T-helper 2 cell treated with Interferon-gamma antibody and Interleukin-4, amounts not matched to agents 100 ng/mL and 5 ng/mL, for 36 hours (primary cell): ENCODE results near the gene INPPL1. TPM values are rescaled to one million over a fixed set of nuclear protein-coding genes. Genes with fewer than 3 reads are reported as not detected.
"Not testable (repeated sequence)": the region's sequence is repeated elsewhere in the genome, so short reads cannot be mapped to it uniquely, and the experiment has no call there.

Source experiments
- intact Hi-C: fragments of 100-400 bp; cut with micrococcal nuclease; formaldehyde crosslinking; loops from one replicate; pipeline ENCODE4 v1.15.1; 2023
- total RNA-seq: library from RNA; stranded (reverse); gene quantifications from 2 replicates; pipeline ENCODE4 v1.2.3, GENCODE V29; 2022

The INPPL1 gene, protein sequence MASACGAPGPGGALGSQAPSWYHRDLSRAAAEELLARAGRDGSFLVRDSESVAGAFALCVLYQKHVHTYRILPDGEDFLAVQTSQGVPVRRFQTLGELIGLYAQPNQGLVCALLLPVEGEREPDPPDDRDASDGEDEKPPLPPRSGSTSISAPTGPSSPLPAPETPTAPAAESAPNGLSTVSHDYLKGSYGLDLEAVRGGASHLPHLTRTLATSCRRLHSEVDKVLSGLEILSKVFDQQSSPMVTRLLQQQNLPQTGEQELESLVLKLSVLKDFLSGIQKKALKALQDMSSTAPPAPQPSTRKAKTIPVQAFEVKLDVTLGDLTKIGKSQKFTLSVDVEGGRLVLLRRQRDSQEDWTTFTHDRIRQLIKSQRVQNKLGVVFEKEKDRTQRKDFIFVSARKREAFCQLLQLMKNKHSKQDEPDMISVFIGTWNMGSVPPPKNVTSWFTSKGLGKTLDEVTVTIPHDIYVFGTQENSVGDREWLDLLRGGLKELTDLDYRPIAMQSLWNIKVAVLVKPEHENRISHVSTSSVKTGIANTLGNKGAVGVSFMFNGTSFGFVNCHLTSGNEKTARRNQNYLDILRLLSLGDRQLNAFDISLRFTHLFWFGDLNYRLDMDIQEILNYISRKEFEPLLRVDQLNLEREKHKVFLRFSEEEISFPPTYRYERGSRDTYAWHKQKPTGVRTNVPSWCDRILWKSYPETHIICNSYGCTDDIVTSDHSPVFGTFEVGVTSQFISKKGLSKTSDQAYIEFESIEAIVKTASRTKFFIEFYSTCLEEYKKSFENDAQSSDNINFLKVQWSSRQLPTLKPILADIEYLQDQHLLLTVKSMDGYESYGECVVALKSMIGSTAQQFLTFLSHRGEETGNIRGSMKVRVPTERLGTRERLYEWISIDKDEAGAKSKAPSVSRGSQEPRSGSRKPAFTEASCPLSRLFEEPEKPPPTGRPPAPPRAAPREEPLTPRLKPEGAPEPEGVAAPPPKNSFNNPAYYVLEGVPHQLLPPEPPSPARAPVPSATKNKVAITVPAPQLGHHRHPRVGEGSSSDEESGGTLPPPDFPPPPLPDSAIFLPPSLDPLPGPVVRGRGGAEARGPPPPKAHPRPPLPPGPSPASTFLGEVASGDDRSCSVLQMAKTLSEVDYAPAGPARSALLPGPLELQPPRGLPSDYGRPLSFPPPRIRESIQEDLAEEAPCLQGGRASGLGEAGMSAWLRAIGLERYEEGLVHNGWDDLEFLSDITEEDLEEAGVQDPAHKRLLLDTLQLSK
- total RNA-seq: 126 TPM in 2 replicates

DNA sequence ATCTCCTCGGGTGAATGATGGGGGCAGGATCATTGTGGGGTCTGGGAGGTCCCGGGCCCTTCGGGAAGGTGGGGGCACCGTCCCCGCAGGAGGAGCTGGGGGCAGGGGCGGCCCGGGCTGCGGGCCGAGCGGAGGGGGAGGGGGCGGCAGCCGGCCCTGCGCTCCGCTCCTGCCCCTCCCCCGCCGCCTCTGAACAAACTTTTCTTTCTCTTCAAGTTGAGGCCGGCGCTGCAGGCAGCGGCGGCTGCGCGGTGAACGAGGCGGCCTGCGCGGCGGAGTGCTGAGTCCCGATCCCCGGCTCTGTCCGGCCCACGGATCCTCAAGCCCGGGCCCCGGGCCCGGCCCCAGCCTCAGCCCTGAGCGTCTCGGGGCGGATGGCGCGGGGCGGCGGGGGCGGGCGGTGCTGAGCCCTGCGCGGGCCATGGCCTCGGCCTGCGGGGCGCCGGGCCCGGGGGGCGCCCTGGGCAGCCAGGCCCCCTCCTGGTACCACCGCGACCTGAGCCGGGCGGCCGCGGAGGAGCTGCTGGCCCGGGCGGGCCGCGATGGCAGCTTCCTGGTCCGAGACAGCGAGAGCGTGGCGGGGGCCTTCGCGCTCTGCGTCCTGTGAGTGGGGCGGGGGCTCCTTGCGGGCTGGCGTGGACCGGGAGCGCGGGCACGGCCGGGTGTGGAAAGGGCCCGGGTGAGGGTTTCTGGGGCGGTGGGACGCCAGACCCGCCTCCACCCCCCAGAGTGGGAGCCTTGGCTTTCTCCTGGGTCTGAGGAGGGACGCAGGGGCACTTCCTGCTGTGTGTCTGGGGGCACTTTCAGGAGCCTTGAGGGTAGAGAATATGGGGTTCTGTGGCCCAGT lies at the start of gene INPPL1:
TSS of gene INPPL1 (plus strand) at position 204 of the 847 bp plus-strand sequence. CDS start at position 422, 218 bp downstream.
- intact Hi-C loops: loop anchor here (2.0 to 5.0 kb wide), 3 partner anchors 42 to 568 kb away; partner anchors contain the start of gene STARD10

DNA sequence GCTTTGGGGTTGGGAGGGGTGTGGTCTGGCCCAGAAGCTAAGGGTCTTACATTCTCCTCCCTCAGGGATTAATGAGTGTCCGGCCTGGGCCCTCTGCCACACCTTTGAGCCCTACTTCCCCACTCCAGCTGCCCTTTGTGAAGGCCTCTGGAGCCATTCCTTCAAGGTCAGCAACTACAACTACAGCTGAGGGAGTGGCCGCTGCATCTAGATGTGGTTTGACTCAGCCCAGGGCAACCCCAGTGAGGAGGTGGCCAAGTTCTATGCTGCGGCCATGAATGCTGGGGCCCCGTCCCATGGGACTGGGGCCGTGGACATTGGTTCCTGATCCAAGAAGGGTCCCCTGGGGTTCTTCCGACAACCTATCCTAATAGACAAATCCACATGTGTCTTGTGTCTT lies 46.9 kb upstream of the INPPL1 start:
- intact Hi-C loops: no loop called here

DNA sequence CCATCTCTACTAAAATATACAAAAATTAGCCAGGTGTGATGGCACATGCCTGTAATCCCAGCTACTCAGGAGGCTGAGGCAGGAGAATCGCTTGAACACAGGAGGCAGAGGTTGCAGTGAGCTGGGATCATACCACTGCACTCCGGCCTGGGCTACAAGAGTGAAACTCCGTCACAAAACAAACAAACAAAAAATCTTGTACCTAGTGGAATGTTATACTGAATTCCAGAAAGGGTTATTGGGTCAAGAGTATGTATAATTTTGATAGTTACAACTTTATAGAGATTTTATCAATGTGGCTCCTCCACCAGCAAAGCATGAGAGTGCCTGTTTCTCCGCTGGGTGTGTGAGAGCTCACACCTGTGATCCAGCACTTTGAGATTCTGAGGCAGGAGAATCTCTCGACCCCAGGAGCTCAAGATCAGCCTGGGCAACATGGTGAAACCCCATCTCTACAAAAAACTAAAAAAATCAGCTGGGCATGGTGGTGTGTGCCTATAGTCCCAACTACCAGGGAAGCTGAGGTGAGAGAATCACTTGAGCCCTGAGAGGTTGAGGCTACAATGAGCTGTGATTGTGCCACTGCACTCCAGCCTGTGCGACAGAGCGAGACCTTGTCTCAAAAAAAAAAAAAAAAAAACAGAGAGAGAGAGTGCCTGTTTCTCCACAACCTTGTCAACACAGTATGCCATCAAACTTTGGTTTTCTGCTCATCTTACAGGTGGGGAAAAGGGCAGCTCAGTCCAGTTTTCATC lies 45.3 kb upstream of the INPPL1 start:
- intact Hi-C loops: no loop called here

DNA sequence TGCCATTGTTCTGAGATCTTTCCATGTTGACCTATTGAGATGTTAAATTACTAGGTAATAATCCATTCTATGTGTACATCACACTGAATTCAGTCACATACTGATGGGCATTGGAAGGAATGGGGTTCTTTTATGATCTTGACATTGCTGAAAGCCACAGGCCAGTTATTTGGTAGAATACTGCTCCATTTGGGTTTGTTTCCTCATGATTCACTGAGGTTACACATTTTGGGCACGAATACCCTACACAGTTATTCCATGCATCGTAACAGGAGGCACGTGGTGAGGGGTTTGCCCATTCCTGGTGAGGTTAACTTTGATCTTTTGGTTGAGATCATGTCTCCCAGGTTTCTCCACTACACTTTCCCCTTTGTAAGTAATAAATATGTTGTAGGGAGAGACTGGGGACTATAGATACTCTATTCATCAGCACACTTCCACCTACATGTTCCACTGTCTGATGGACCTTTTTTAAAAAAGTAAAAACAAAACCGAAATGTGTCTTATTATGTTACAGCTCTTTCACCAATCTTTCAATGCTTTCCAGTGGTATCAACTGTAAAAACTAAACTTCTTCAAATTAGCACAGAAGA lies 44.7 kb upstream of the INPPL1 start:
- intact Hi-C loops: loop anchor here (5.0 kb wide), 3 partner anchors 38 to 203 kb away; partner anchors contain the start of gene INPPL1

DNA sequence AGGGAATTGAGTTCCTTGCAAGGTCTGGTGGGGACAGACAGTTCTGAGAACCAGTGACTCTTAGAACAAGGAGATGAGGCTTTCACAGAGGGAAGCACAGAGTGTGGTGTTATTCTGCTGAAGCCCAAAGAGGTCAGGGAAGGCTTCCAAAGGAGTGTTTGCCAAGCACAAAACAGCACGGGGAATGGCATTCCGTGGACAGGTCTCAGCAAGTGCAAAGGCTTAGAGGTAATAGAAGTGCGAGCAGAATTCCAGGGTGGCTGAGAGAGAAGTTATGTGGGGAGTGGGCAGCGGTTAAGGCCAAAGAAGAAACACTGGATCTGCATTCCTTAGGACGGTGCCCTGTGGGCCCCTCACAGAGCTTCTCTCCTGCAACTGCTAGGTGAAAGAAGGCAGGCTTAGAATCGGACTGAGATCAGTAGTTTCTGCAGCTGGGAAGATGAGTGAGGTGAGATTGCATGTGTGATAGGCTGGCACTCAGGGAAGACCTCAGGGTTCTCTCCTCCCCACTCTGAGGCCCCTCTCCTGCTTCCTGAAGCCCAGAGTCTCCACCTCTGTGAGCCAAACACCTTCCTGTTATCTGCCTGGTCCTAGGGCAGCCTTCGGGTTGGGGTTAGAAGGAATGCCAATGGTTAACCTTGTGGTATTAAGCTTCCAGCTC lies 43.5 kb upstream of the INPPL1 start:
- intact Hi-C loops: loop anchor here (5.0 kb wide), 3 partner anchors 39 to 204 kb away; partner anchors contain the start of gene INPPL1

DNA sequence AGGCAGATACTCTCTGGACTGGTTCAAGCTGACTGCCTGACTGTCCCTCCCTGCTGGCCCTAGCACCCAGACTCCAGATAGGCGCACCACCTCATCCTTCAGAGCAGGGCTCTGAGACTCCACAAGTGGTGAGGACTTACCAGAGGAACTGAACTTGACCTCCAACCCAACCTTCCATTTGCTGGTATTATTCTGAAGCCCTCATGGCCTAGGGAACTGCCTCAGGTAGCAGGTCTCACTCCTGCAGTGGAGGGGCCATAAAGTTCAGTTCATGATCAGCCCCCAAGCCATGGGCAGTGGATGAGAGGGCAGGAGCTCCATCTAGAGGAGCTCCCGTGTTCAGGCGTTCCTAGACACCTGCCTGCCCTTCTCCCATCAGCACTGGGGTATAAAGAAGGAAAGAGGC lies 43.0 kb upstream of the INPPL1 start:
- intact Hi-C loops: loop anchor here (5.0 kb wide), 3 partner anchors 39 to 204 kb away; partner anchors contain the start of gene INPPL1

DNA sequence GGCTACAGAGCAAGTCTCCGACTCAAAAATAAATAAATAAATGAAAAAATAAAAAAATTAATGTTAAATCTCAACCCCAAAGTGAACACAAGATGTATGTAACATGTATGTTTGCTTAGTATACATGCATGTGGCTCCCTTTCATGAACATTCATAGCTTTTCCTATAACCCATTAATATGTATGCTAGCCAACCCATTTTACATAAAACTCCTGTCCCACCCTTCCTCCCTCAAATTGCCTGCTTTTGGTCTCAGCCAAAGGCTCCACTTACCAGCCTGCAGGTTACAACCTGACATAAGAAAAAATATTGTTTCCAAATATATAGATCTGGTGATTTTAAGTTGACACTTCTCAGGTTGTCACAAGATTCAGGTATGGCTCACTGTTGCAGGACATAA lies 36.3 kb upstream of the INPPL1 start:
- intact Hi-C loops: no loop called here

DNA sequence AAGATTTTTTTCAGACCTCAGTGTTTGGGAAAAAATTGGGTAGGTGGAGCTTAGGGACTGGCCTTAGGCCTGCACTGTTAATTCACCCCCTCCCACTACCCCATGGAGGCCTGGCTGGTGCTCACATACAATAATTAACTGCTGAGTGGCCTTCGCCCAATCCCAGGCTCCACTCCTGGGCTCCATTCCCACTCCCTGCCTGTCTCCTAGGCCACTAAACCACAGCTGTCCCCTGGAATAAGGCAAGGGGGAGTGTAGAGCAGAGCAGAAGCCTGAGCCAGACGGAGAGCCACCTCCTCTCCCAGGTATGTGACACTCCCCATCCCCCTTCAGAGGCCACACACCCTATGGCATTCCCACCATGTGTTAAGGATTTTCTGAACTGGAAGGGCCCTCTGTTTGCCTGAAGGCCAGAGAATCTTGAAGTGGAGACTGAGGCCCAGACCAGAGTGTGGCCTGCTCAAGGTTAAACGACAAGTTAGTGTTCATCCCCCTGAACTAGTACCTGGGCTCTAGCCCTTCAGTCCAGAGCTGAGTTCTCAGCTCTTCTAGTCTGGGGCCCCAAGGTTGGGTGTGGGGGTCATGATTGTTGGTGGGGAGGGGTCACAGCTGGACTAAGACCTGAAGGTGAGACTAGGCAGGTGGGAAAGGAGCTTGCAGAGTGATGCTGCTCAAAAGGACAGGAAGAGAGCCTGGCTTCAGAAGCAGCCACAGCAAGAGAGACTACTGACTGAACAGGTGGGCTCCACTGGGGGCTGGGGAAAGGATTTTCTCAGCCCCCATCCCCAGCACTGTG lies 34.9 kb upstream of the INPPL1 start:
- intact Hi-C loops: no loop called here

DNA sequence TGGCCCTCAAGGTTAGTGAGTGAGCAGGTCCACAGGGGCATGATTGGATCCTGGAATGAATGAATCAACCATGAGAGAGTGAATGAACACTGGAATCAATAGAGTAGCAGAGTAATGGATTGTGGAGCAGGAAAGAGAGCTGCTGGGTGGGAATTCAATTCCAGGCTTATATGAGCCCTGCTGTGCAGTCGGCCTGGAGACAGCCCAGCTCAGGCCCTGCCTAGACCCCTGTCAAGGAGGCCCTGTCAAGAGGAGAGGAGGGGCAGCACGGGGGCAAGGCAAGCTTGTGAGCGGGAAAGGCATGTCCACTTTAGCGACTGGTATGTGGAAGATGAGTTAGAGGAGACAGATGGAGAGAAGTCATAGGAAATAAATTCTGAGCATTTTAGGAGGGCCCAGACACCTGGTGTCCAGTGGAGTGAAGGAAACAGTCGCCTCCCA lies 33.9 kb upstream of the INPPL1 start:
- intact Hi-C loops: no loop called here

DNA sequence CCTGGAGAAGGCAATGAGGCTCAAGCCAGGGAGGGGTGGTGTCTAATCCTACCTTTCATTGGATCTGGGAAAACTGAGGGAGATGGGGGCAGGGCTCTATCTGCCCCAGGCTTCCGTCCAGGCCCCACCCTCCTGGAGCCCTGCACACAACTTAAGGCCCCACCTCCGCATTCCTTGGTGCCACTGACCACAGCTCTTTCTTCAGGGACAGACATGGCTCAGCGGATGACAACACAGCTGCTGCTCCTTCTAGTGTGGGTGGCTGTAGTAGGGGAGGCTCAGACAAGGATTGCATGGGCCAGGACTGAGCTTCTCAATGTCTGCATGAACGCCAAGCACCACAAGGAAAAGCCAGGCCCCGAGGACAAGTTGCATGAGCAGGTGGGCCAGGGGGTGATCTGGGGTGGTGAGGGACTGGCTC lies 32.6 kb upstream of the INPPL1 start, which contains the start of gene FOLR1:
TSS of gene FOLR1 (plus strand) at position 180 of the 421 bp plus-strand sequence. CDS start at position 214, 34 bp downstream.
- intact Hi-C loops: no loop called here

DNA sequence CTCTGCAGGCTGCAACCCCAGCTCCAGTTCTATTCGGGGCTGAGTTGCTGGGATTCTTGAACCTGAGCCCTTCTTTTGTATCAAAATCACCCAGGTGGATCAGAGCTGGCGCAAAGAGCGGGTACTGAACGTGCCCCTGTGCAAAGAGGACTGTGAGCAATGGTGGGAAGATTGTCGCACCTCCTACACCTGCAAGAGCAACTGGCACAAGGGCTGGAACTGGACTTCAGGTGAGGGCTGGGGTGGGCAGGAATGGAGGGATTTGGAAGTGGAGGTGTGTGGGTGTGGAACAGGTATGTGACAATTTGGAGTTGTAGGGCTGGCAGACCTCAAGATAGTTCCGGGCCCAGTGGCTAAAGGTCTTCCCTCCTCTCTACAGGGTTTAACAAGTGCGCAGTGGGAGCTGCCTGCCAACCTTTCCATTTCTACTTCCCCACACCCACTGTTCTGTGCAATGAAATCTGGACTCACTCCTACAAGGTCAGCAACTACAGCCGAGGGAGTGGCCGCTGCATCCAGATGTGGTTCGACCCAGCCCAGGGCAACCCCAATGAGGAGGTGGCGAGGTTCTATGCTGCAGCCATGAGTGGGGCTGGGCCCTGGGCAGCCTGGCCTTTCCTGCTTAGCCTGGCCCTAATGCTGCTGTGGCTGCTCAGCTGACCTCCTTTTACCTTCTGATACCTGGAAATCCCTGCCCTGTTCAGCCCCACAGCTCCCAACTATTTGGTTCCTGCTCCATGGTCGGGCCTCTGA lies 28.9 kb upstream of the INPPL1 start:
- intact Hi-C loops: no loop called here

DNA sequence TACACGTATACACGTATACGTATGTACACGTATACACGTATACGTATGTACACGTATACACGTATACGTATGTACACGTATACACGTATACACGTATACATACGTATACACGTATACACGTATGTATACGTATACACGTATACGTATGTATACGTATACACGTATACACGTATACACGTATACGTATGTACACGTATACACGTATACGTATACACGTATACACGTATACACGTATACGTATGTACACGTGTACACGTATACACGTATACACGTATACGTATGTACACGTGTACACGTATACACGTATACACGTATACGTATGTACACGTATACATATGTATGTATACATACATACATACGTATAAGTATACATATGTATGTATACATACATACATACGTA lies 23.1 kb upstream of the INPPL1 start:
- intact Hi-C loops: not testable (repeated sequence)

DNA sequence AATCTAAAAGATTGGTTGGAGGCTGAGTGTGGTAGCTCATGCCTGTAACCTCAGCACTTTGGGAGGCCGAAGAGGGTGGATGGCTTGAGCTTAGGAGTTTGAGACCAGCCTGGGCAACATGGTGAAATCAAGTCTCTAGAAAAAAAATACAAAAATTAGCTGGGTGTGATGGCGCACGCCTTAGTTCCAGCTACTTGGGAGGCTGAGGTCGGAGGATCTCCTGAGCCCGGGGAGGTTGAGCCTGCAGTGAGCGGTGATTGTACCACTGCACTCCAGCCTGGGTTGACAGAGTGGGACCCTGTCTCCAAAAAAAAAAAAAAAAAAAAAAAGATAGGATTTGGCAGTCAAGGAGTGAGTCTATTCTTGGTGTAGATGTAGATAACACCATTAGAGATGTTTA lies 22.0 kb upstream of the INPPL1 start:
- intact Hi-C loops: no loop called here

DNA sequence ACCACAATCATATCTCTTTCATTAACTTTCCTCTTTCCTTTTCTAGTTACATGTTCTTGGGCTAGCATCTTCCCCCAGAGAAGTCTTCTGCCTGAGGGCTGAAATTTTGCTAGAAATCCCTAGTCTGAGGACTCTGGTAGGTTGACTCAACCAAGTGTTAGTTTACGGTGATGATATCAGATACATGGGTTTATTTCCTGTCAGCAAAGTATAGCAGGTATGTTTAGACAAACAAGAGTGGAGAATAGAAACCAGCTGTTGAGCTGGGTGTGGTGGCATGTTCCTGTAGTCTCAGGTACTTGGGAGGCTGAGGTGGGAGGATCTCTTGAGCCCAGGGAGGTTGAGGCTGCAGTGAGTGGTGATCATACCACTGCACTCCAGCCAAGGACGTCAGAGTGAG lies 21.4 kb upstream of the INPPL1 start:
- intact Hi-C loops: no loop called here

DNA sequence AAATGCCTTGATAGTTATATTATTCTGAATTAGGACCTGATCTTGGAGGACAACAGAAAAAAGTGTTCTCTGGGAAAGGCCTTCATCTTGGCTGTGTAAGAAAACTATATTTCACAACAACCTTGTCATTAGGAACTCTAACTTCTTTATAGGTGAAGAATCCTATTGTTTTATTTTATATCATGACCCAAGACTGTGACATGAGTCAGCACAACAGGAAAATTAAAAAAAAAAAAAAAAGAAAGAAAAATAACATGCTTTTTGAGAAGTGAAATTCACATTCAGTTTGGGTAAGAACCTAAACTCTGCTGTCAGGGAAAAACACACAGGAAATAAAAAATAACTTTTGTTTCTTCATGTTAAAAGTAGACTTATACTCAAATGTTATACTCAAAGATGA lies 19.7 kb upstream of the INPPL1 start:
- intact Hi-C loops: no loop called here

DNA sequence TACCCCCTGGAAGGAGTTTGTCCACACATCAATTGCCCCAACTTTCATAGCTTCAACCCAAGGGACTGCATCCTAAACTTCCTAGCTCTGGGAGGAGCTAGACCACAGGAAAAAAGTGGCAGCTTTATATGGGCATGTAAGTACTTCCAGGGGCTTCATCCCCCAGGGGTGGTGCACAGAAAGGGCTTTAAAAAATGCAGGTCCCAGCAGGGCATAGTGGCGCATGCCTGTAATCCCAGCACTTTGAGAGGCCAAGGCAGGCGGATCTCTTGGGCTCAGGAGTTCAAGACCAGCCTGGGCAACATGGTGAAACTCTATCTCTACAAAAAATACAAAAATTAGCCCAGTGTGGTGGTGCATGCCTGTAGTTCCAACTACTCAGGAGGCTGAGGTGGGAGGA lies 17.8 kb upstream of the INPPL1 start:
- intact Hi-C loops: not testable (repeated sequence)

DNA sequence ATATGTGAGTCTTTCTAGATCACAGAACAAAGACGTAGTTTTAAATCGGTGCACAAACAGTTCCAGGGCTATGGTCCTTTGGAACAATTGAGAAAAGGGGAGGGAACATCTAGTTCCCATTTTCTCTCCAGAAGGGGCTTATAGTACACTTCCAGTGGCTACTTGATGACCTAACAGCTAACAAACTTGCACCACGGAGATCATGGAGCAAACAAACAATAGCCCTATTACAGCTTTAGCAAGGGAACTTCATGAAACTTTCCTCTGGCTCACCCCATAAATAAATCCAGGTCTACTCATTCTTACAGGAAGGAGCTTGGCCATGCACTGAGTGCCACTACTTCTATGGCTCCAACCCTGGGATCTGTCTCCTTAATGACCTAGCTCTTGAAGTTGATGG lies 16.3 kb upstream of the INPPL1 start:
- intact Hi-C loops: no loop called here
